ENCODE data around the gene TENM3.

DNA sequence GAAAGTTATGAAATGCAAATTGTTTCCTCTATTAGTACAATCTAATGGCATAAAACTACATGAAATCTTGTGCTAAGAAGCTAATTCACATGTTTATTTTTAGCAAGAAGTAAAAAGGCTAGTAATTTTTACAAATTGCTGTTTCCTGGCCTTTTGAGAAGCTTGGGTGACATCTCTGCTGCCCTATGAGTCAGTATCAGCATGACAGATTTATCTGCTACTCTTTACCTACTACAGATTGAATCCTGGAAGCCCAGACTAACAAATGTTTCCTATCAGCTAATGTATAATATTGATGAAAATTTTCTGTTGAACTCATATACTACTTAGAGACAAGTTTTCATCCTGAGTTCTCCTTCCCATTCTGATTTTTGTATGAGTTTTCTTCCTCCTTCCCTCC lies 441.6 kb downstream of the TENM3 start:
- TF ChIP-seq, protein P1, sequence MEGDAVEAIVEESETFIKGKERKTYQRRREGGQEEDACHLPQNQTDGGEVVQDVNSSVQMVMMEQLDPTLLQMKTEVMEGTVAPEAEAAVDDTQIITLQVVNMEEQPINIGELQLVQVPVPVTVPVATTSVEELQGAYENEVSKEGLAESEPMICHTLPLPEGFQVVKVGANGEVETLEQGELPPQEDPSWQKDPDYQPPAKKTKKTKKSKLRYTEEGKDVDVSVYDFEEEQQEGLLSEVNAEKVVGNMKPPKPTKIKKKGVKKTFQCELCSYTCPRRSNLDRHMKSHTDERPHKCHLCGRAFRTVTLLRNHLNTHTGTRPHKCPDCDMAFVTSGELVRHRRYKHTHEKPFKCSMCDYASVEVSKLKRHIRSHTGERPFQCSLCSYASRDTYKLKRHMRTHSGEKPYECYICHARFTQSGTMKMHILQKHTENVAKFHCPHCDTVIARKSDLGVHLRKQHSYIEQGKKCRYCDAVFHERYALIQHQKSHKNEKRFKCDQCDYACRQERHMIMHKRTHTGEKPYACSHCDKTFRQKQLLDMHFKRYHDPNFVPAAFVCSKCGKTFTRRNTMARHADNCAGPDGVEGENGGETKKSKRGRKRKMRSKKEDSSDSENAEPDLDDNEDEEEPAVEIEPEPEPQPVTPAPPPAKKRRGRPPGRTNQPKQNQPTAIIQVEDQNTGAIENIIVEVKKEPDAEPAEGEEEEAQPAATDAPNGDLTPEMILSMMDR (IDR thresholded peaks at IDR 0.05; ENCODE audit: borderline replicate concordance, extremely low read depth, low read length, poor library complexity, severe bottlenecking) = no peak
- TF ChIP-seq EZH2 (IDR thresholded peaks at IDR 0.05; ENCODE audit: borderline replicate concordance, low read depth, low read length, severe bottlenecking) = no peak
